Measurements from ENCODE around the gene RAP1GAP. TPM values are rescaled to one million over a fixed set of nuclear protein-coding genes. Genes with fewer than 3 reads are reported as not detected.

RAP1GAP gene
- total RNA-seq, 1 experiment from 2014 or later, result 13.4 TPM

DNA sequence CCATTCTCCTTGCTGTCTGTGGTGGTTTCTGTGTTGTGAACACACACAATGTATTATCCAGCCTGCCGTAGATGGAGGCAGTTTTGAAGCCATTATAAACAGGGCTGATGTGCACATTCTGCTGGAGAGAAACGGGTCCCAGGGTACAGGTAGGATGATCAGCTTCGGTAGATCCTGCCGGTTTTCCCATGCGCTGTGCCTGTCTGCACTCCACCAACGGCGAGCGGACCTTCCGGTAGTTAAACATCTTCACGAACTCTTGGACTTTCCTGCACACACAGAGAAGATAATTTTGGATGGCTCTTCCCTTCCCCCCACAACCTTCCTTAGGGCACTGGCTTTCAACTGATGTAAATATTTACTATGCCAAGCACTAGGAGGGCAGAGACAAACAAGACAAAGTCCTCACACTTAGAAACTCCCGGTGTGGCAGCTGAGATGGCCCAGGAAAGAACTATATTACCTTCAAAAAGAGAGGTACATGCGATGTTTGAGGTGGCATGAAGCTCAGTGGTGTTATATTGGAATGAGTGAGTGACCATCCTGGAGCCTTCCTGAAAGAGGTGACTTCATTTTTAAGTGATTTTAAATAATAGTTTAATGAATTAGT, 118.2 kb downstream of the RAP1GAP start:
- no peak for TF ChIP-seq FOSL1 (IDR thresholded peaks at IDR 0.05; ENCODE audit: low read depth)
- Histone ChIP-seq H3K79me2 (ENCODE audit: insufficient read depth, low read length) (no peaks in the 10 kb centered on the region), H3K9ac (ENCODE audit: low read length) (no peak overlapping the region), H3K27me3 (ENCODE audit: insufficient read depth, low read length) (peaks cover 9% of the 10 kb centered on the region; the same call in 1 of the 2 replicates), H3K27ac (ENCODE audit: low read depth, low read length) (no peak overlapping the region), H2AFZ (ENCODE audit: low read depth, low read length, poor library complexity, severe bottlenecking) (no peak overlapping the region), H3K4me1 (ENCODE audit: control insufficient read depth in 1 of 2, insufficient read depth in 2 of 2, low read length in 2 of 2) (no peaks in the 10 kb centered on the region), H4K20me1 (ENCODE audit: insufficient read depth) (no peaks in the 10 kb centered on the region), H3K4me2 (ENCODE audit: low read length) (no peak overlapping the region), H3K9me3 (ENCODE audit: control insufficient read depth in 1 of 2, insufficient read depth in 1 of 2, low read depth in 1 of 2, low read length in 2 of 2) (no peaks in the 10 kb centered on the region), H3K9me2 (ENCODE audit: insufficient read depth) (no peaks in the 10 kb centered on the region), H3K4me3 (replicated peaks in 1 of 2; ENCODE audit: low read depth in 1 of 2, low read length in 2 of 2) (no peak overlapping the region), H3K36me3 (ENCODE audit: control insufficient read depth in 1 of 2, insufficient read depth in 2 of 2, low read length in 2 of 2) (no peaks in the 10 kb centered on the region)
- RAD21 ChIA-PET (ENCODE audit: low non-redundant PET in 1 of 2, low total read pairs in 2 of 2, uncharacterized antibody in 2 of 2, unreplicated experiment in 2 of 2), result no interaction called here
- CTCF ChIA-PET, result no interaction called here
- intact Hi-C loops (cut with micrococcal nuclease), result no loop called here
- no TSS peak for BruUV-seq (replicated peaks)
- DNase-seq (ENCODE audit: low read depth, low spot score) (no peak), ATAC-seq (no peak)
- POLR2A ChIA-PET, result no interaction called here

- BruUV-seq (replicated peaks), result no TSS peak
- Histone ChIP-seq H4K20me1 (ENCODE audit: insufficient read depth) (no peaks in the 10 kb centered on the region), H3K4me1 (ENCODE audit: control insufficient read depth in 1 of 2, insufficient read depth in 2 of 2, low read length in 2 of 2) (no peaks in the 10 kb centered on the region), H3K4me2 (ENCODE audit: low read length) (no peak overlapping the region), H2AFZ (ENCODE audit: low read depth, low read length, poor library complexity, severe bottlenecking) (no peak overlapping the region), H3K27ac (ENCODE audit: low read depth, low read length) (no peak overlapping the region), H3K9ac (ENCODE audit: low read length) (no peak overlapping the region), H3K27me3 (ENCODE audit: insufficient read depth, low read length) (peaks cover 9% of the 10 kb centered on the region; the same call in 1 of the 2 replicates), H3K79me2 (ENCODE audit: insufficient read depth, low read length) (no peaks in the 10 kb centered on the region), H3K4me3 (replicated peaks in 1 of 2; ENCODE audit: low read depth in 1 of 2, low read length in 2 of 2) (no peak overlapping the region), H3K36me3 (ENCODE audit: control insufficient read depth in 1 of 2, insufficient read depth in 2 of 2, low read length in 2 of 2) (no peaks in the 10 kb centered on the region), H3K9me3 (ENCODE audit: control insufficient read depth in 1 of 2, insufficient read depth in 1 of 2, low read depth in 1 of 2, low read length in 2 of 2) (no peaks in the 10 kb centered on the region), H3K9me2 (ENCODE audit: insufficient read depth) (no peaks in the 10 kb centered on the region)
- ChIA-PET POLR2A (no interaction called here), CTCF (no interaction called here), RAD21 (ENCODE audit: low non-redundant PET in 1 of 2, low total read pairs in 2 of 2, uncharacterized antibody in 2 of 2, unreplicated experiment in 2 of 2) (no interaction called here)
- no peak for ATAC-seq
- no peak for DNase-seq (ENCODE audit: low read depth, low spot score)
- intact Hi-C loops (cut with micrococcal nuclease), result no loop called here
- TF ChIP-seq EZH2 (IDR thresholded peaks at IDR 0.05) (no peak), YY1 (IDR thresholded peaks at IDR 0.05; ENCODE audit: extremely low read depth, insufficient replicate concordance, low read depth, low read length) (no peak), FOSL1 (IDR thresholded peaks at IDR 0.05; ENCODE audit: low read depth) (no peak), TCF7L2 (IDR thresholded peaks at IDR 0.05; ENCODE audit: borderline replicate concordance, extremely low read depth, insufficient read depth, insufficient read length) (no peak), SRF (IDR thresholded peaks at IDR 0.05; ENCODE audit: low read depth) (no peak), ELF1 (IDR thresholded peaks at IDR 0.05; ENCODE audit: borderline replicate concordance, low read depth) (no peak), SP1 (IDR thresholded peaks at IDR 0.05; ENCODE audit: low read depth) (no peak), ZBTB33 (IDR thresholded peaks at IDR 0.05; ENCODE audit: extremely low read depth, insufficient replicate concordance, low read length) (no peak), CEBPB (IDR thresholded peaks at IDR 0.05; ENCODE audit: low read depth) (no peak), RAD21 (IDR thresholded peaks at IDR 0.05; ENCODE audit: low read depth) (no peak)
- TF ChIP-seq, protein P1, sequence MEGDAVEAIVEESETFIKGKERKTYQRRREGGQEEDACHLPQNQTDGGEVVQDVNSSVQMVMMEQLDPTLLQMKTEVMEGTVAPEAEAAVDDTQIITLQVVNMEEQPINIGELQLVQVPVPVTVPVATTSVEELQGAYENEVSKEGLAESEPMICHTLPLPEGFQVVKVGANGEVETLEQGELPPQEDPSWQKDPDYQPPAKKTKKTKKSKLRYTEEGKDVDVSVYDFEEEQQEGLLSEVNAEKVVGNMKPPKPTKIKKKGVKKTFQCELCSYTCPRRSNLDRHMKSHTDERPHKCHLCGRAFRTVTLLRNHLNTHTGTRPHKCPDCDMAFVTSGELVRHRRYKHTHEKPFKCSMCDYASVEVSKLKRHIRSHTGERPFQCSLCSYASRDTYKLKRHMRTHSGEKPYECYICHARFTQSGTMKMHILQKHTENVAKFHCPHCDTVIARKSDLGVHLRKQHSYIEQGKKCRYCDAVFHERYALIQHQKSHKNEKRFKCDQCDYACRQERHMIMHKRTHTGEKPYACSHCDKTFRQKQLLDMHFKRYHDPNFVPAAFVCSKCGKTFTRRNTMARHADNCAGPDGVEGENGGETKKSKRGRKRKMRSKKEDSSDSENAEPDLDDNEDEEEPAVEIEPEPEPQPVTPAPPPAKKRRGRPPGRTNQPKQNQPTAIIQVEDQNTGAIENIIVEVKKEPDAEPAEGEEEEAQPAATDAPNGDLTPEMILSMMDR (IDR thresholded peaks at IDR 0.05 in 2 of 3, conservative IDR thresholded peaks at IDR 0.05 in 1 of 3; ENCODE audit: borderline replicate concordance in 1 of 3, insufficient read depth in 1 of 3, low read depth in 2 of 3, low read length in 2 of 3), result no peak
- TF ChIP-seq, protein P2, sequence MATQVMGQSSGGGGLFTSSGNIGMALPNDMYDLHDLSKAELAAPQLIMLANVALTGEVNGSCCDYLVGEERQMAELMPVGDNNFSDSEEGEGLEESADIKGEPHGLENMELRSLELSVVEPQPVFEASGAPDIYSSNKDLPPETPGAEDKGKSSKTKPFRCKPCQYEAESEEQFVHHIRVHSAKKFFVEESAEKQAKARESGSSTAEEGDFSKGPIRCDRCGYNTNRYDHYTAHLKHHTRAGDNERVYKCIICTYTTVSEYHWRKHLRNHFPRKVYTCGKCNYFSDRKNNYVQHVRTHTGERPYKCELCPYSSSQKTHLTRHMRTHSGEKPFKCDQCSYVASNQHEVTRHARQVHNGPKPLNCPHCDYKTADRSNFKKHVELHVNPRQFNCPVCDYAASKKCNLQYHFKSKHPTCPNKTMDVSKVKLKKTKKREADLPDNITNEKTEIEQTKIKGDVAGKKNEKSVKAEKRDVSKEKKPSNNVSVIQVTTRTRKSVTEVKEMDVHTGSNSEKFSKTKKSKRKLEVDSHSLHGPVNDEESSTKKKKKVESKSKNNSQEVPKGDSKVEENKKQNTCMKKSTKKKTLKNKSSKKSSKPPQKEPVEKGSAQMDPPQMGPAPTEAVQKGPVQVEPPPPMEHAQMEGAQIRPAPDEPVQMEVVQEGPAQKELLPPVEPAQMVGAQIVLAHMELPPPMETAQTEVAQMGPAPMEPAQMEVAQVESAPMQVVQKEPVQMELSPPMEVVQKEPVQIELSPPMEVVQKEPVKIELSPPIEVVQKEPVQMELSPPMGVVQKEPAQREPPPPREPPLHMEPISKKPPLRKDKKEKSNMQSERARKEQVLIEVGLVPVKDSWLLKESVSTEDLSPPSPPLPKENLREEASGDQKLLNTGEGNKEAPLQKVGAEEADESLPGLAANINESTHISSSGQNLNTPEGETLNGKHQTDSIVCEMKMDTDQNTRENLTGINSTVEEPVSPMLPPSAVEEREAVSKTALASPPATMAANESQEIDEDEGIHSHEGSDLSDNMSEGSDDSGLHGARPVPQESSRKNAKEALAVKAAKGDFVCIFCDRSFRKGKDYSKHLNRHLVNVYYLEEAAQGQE (IDR thresholded peaks at IDR 0.05; ENCODE audit: low read depth), result no peak
These were observed 119.1 kb downstream of the RAP1GAP start for GRCh38 chr1:21550097-21550496.

All from HCT116 (cell line).